NCI-H446 (cell line): Measurements from ENCODE around the gene ORM1.

ENCODE experiments used
- DNase-seq, 2 experiments: peaks; one replicate each; lab custom pipeline; 2025; lab: John Stamatoyannopoulos, UW

Gene ORM1

GRCh38 chr9:114366334-114367128 is 43.6 kb downstream of the ORM1 start:
- DNase-seq, result no peak

GRCh38 chr9:114367366-114367765 is 44.5 kb downstream of the ORM1 start:
- DNase-seq, result no peak

DNA sequence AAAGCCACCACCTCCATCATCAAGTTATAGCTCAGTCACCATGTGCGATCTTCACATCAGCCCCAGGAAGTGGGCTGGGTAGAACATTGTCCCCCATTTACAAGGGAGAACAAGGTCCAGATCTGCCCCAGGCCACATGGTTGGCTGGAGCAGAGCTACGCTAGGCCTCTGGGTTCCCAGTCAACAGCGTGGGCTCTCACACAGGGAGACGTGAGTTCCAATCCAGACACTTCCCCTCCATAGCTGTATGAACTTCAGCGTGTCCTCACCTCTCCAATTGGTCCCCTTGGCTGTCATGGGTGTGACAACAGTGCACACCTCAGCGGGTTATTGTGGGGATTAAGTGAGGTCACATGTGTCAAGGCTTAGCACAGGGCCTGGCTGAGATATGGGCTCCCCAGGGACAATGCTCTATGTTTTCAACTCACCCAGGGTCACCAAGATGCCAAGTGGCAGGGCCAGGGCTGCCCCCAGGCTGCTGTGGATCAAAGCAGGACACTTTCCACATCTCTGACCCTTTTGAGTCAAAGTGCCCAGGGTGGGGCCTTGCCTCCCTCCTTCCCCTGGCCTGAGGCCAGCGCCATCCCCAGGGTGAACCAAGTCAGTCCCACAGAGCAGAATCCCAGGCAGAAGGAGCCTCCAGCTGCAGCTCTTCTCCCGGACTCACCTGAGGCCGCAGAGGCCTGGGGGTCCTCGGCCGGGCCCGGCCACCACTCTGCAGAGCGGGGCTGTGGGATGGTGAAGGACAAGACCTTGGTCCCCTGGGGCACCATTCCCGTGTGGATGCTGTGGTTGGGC is 45.1 kb downstream of the ORM1 start:
- DNase-seq, result no peak

DNA sequence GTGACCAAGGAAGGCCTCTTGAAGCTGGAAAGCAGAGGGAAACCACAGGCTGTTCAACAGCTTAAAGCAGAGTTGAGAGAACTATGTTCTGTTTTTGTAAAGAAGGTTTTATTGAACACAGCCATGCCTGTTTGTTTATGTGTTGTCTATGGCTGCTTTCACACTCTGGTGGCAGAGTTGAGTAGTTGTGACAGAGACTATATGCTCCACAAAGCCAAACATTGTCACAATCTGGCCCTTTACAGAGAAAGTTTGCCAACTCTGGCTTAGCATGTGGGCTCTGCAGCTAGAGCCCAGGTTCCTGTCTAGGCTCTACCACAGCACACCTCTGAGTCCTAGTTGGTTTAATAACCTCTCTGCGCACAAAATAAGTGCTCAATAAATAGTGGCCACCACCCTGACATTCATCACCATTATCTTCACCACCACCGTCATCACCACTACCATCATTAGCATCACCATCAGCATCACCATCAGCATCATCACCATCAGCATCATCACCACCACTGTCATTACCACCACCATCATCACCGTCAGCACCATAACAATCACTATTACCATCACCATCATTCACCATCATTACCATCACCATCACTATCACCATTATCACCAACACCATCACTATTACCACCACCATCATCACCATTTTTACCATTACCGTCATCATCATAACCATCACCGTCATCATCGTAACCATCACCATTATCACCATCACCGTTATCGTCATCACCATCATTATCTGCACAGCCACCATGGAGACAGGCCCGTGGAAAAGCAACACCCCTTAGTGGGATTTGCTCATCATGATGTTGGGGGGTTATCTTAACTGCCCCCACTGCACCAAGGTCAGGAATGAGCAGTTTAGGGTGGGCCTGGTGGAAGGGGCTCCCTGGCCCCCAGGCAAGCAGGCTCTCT is 46.6 kb downstream of the ORM1 start:
- no peak for DNase-seq

DNA sequence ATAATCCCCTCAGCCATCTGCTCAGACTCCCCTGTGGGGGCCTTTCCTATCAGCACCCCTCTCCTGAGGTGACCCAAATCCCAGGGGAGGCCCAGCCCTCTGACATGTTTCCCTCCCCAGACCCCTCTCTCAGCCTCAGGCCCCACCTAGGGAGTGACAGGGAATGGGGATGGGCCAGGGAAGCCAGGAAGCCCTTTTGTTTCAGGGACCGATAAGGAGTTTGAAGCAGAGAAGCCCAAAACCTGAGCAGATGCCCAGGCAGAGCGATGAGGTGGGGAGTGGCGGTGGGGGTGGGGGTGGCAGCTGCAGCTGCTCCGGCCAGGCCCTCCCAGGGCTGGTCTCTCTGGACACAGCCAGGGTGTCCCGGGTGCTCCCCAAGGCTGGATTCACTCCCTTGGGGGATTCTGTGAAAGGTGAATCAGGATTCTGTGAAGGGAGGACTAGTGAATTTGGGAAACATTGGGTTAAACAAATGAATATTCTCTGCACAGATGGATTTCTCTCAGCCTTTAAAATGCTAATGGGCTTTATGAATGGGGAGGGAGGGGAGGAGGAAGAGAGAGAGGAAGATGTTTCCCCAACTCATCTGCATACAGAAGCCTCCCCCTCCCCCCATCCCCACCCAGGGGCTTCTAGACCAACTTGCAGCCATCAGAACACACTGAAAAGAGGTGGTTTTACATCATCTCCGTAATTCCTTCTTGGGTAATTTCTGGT is 47.5 kb downstream of the ORM1 start:
- no peak for DNase-seq

DNA sequence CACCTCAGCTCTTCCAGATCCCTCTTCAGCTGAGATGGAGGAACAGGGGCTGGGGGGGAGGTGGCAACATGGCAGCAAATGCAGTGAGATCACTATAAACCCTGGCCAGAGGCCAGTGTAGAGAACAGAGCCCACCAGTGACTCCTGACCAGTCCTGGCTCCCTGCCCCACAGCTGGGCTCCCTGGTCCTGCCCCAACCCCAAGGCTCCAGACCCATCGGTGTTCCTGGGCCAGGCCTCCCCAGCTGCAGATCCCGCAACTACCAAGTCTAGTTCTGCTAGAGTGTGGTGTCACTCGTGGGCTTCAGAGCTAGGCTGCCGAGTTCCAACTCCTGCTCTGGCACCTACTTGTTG is 48.0 kb downstream of the ORM1 start:
- DNase-seq, result no peak

DNA sequence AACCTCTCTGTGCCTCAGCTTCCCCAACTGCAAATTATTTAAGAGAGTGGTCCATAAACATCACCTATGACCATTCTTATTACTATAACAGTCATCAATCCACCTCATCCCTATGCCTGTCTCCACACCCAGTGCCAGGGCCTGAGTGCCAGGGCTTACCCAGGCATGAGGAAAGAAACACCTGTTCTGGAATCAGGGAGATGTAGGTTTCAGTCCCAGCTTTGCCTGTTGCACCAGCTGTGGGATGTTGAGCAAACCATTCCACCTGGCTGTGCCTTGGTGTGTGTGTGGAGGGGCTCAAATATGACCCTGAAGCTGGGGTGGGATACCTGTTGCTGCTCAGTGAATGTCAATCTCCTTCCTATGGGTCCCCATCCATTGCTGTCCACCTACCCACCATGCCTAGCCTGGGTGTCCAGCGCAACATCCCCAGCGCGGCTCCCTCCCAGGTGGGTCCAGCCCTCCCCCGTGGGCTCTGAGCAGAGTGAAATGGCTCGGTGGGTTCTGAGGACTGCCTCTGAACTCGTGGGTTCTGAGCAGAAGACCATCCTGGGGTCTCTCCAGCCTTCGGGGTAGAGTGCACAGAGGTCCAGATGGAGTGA is 48.5 kb downstream of the ORM1 start:
- DNase-seq, result no peak

GRCh38 chr9:114371973-114372917 is 49.3 kb downstream of the ORM1 start:
- DNase-seq, result no peak

GRCh38 chr9:114372921-114373448 is 50.1 kb downstream of the ORM1 start:
- no peak for DNase-seq

DNA sequence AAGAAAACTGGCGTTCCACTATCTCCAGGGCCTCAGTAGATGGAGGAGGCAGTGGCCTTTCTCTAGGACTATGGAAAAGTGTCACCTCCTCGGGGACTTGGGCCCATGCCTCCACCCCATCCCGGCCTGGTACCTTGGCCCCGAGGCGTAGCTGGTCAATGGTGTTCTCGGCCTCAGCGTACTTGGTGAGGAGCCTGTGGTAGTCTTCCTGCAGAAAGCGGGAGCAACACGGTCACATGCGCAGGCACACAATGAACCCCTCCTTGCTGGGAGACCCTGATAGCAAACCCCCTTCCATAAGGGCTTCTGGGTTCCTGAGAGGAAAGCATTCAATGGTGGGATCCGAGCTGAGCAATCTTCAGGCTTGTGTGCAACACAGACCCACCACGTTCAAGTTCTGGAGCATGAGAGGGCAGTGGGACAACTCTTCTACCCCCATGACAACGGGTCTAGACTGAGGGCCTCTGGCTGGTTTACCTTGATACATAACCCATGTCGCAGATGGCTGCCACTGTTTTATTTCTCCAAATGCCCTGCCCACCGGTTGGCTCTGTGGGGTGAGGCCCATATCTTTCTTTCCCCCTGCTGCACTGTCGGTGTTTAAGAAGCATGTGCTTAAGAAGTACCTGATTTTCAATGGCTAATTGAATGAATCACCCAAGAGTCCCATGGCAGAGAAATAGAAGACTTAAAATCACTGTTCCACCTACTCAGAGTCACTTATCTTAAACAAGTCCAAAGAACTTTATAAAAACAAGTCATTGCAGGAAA is 51.2 kb downstream of the ORM1 start:
- no peak for DNase-seq

DNA sequence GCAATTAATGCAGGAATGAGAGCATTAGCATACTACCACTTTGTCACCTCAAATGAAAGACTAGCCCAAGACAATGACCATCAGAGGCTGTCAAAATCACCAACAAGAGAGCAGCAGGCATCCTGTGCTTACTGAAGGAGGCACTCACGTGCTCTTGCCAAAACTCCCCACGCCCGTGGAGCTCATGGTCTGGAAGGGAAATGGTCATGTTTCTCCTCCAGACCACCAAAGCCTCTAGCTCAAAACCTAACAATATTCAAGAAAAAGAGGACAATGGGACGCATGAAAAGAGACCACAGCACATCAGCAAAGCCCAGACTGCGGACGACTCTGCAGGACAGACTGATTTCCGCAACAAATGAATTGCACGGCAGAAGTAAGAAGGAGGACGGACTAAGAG is 52.0 kb downstream of the ORM1 start:
- DNase-seq, result no peak

DNA sequence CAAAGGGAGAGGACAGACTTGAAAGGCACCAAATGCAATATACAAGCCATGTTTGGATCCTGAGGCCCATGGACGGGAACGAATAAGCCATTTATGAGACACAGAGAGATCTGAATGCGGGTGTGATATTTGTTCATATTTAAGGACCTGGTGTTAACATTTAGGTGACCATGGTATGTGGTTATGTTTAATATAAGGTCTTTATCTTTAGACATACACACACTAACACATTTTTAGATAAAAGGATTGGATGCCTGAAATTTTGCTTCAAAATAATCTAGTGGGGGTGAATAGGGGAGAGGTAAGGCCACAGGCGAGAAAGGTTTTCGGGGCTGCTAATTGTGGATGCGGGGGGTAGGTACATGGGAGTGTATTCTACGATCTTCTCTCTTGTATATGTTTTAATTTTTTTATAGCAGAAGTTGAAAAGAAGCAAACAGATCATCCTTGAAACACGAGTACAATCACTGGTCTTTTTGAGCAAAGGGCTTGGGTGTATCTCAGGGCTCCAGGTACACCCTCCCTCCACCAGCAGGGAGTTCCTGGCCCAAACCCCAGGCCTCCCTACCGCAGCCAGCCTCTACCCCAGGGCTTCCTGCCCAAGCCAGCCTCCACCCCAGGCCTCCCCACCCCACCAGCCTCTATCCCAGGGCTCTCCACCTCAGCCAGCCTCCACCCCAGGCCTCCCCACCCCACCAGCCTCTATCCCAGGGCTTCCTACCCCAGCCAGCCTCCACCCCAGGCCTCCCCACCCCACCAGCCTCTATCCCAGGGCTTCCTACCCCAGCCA is 52.7 kb downstream of the ORM1 start:
- DNase-seq, result no peak
